ENCODE results near the gene CLIC6.

The CLIC6 gene

DNA sequence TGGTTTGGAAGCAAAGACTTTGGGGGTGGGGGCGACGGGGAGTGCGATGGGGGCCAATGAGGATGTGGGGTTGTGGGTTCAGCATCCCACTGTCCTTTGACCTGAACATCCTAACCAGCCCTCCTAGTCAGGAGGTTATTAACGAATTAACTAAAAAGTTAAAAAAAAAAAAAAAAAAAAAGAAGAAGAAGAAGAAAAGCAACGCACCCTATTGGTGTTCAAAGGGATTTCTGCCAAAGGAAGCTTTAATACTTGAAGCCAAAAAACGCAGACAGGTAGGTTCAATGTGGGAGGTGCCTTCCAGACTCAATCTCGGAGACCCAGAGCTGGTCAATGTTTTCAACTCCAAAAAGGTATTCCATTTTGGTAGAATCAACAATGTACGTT, 2.2 kb downstream of the CLIC6 start (continued):
- TF ChIP-seq, protein P1, sequence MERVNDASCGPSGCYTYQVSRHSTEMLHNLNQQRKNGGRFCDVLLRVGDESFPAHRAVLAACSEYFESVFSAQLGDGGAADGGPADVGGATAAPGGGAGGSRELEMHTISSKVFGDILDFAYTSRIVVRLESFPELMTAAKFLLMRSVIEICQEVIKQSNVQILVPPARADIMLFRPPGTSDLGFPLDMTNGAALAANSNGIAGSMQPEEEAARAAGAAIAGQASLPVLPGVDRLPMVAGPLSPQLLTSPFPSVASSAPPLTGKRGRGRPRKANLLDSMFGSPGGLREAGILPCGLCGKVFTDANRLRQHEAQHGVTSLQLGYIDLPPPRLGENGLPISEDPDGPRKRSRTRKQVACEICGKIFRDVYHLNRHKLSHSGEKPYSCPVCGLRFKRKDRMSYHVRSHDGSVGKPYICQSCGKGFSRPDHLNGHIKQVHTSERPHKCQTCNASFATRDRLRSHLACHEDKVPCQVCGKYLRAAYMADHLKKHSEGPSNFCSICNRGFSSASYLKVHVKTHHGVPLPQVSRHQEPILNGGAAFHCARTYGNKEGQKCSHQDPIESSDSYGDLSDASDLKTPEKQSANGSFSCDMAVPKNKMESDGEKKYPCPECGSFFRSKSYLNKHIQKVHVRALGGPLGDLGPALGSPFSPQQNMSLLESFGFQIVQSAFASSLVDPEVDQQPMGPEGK (CRISPR knock-in tag; IDR thresholded peaks at IDR 0.05; ENCODE audit: borderline replicate concordance) = no peak
- TF ChIP-seq ZNF70 (CRISPR knock-in tag; IDR thresholded peaks at IDR 0.05) = no peak
- TF ChIP-seq CSDC2 (CRISPR knock-in tag; IDR thresholded peaks at IDR 0.05) = no peak
- TF ChIP-seq RARB (CRISPR knock-in tag; IDR thresholded peaks at IDR 0.05) = no peak
- TF ChIP-seq, protein P2, sequence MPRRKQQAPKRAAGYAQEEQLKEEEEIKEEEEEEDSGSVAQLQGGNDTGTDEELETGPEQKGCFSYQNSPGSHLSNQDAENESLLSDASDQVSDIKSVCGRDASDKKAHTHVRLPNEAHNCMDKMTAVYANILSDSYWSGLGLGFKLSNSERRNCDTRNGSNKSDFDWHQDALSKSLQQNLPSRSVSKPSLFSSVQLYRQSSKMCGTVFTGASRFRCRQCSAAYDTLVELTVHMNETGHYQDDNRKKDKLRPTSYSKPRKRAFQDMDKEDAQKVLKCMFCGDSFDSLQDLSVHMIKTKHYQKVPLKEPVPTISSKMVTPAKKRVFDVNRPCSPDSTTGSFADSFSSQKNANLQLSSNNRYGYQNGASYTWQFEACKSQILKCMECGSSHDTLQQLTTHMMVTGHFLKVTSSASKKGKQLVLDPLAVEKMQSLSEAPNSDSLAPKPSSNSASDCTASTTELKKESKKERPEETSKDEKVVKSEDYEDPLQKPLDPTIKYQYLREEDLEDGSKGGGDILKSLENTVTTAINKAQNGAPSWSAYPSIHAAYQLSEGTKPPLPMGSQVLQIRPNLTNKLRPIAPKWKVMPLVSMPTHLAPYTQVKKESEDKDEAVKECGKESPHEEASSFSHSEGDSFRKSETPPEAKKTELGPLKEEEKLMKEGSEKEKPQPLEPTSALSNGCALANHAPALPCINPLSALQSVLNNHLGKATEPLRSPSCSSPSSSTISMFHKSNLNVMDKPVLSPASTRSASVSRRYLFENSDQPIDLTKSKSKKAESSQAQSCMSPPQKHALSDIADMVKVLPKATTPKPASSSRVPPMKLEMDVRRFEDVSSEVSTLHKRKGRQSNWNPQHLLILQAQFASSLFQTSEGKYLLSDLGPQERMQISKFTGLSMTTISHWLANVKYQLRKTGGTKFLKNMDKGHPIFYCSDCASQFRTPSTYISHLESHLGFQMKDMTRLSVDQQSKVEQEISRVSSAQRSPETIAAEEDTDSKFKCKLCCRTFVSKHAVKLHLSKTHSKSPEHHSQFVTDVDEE (CRISPR knock-in tag; IDR thresholded peaks at IDR 0.05) = no peak
- no peak for TF ChIP-seq ZNF565 (CRISPR knock-in tag; conservative IDR thresholded peaks at IDR 0.05; ENCODE audit: low read depth)
- TF ChIP-seq, protein P3, sequence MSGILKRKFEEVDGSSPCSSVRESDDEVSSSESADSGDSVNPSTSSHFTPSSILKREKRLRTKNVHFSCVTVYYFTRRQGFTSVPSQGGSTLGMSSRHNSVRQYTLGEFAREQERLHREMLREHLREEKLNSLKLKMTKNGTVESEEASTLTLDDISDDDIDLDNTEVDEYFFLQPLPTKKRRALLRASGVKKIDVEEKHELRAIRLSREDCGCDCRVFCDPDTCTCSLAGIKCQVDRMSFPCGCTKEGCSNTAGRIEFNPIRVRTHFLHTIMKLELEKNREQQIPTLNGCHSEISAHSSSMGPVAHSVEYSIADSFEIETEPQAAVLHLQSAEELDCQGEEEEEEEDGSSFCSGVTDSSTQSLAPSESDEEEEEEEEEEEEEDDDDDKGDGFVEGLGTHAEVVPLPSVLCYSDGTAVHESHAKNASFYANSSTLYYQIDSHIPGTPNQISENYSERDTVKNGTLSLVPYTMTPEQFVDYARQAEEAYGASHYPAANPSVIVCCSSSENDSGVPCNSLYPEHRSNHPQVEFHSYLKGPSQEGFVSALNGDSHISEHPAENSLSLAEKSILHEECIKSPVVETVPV (CRISPR knock-in tag; IDR thresholded peaks at IDR 0.05) = no peak

DNA sequence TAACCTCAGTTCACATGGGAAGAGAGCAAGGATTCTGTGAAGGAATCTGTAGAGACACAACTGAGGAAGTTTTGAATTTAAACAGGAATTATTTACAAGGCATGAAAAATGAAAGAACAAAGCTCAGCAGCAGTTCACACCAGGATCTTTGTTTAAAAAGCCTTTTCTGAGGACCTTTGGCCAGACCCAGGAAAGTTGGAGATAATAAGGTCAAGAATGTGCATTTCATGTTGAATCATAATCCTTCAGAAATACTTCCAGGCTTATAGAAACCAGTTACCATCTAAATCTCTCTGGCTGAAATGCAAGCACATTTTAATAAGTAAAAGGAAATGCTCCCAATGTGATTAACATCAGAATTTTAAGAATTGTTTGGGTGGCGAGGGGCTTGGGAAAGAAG, 2.7 kb downstream of the CLIC6 start:
- ATAC-seq = no peak
- TF ChIP-seq ZC3H10 (CRISPR knock-in tag; IDR thresholded peaks at IDR 0.05) (no peak), PPARA (CRISPR knock-in tag; IDR thresholded peaks at IDR 0.05; ENCODE audit: borderline replicate concordance) (no peak), ZNF70 (CRISPR knock-in tag; IDR thresholded peaks at IDR 0.05) (no peak), RARB (CRISPR knock-in tag; IDR thresholded peaks at IDR 0.05) (no peak), ZFP30 (CRISPR knock-in tag; IDR thresholded peaks at IDR 0.05) (no peak)
- TF ChIP-seq, protein P4, sequence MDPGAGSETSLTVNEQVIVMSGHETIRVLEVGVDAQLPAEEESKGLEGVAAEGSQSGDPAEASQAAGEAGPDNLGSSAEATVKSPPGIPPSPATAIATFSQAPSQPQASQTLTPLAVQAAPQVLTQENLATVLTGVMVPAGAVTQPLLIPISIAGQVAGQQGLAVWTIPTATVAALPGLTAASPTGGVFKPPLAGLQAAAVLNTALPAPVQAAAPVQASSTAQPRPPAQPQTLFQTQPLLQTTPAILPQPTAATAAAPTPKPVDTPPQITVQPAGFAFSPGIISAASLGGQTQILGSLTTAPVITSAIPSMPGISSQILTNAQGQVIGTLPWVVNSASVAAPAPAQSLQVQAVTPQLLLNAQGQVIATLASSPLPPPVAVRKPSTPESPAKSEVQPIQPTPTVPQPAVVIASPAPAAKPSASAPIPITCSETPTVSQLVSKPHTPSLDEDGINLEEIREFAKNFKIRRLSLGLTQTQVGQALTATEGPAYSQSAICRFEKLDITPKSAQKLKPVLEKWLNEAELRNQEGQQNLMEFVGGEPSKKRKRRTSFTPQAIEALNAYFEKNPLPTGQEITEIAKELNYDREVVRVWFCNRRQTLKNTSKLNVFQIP (CRISPR knock-in tag; IDR thresholded peaks at IDR 0.05; ENCODE audit: borderline replicate concordance, low read depth) = no peak

DNA sequence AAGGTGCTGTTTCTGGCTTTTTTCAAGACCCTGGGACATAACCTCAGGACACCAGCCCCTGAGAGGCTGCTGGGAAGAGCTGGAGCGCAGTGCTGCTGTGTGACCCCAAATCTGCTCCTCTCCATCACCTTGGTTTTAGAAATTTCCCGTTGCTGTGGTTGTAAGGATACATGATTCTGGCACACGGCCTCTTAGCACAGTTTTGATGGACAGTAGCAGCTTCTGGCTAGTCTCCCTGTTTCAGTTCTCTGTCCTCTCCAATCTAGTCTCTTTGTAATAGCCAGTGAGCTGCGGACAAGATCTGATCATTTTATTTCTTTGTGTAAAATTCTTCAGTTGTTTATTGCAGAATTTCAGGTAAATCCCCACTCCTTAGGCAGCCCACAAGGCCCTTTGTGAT, 3.1 kb downstream of the CLIC6 start:
- TF ChIP-seq RARB (CRISPR knock-in tag; IDR thresholded peaks at IDR 0.05) (no peak), ZNF8 (CRISPR knock-in tag; IDR thresholded peaks at IDR 0.05) (no peak), PPARA (CRISPR knock-in tag; IDR thresholded peaks at IDR 0.05; ENCODE audit: borderline replicate concordance) (no peak), ESRRG (CRISPR knock-in tag; IDR thresholded peaks at IDR 0.05) (no peak)
- TF ChIP-seq, protein P4 (CRISPR knock-in tag; IDR thresholded peaks at IDR 0.05; ENCODE audit: borderline replicate concordance, low read depth) = no peak
- TF ChIP-seq, protein P3 (CRISPR knock-in tag; IDR thresholded peaks at IDR 0.05) = no peak
- ATAC-seq = no peak

DNA sequence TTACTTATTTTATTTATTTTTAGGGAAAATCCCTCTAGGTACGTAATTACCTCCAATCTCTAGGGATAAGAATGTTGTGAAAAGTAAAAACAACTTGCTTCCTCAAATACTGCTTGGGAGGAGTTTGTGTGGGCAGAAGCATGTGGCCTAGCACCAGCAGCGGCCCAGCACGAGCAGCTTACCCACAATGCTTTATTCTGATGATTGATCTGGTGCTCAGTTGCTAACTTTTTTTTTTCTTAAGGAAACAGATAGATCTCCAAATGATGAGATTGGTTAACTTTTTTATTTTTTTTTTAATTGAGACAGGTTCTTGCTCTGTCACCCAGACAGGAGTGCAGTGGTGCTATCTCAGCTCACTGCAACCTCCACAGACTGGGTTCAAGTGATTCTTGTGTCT, 4.2 kb downstream of the CLIC6 start:
- TF ChIP-seq ZC3H10 (CRISPR knock-in tag; IDR thresholded peaks at IDR 0.05) = no peak
- TF ChIP-seq ZNF8 (CRISPR knock-in tag; IDR thresholded peaks at IDR 0.05) = no peak
- TF ChIP-seq ZFP3 (CRISPR knock-in tag; IDR thresholded peaks at IDR 0.05) = no peak
- TF ChIP-seq ESRRG (CRISPR knock-in tag; IDR thresholded peaks at IDR 0.05) = no peak
- TF ChIP-seq, protein P5, sequence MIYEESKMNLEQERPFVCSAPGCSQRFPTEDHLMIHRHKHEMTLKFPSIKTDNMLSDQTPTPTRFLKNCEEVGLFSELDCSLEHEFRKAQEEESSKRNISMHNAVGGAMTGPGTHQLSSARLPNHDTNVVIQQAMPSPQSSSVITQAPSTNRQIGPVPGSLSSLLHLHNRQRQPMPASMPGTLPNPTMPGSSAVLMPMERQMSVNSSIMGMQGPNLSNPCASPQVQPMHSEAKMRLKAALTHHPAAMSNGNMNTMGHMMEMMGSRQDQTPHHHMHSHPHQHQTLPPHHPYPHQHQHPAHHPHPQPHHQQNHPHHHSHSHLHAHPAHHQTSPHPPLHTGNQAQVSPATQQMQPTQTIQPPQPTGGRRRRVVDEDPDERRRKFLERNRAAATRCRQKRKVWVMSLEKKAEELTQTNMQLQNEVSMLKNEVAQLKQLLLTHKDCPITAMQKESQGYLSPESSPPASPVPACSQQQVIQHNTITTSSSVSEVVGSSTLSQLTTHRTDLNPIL (CRISPR knock-in tag; IDR thresholded peaks at IDR 0.05; ENCODE audit: low read depth) = no peak
- no peak for TF ChIP-seq BACH2 (CRISPR knock-in tag; IDR thresholded peaks at IDR 0.05; ENCODE audit: borderline replicate concordance)
- no peak for TF ChIP-seq RARB (CRISPR knock-in tag; IDR thresholded peaks at IDR 0.05)
- ATAC-seq = no peak
